ENCODE results near the gene B9D1. TPM values are rescaled to one million over a fixed set of nuclear protein-coding genes. Genes with fewer than 3 reads are reported as not detected.

B9D1 gene
- total RNA-seq, 2 donors from 2014 or later = 10.4 to 53.4 TPM

GRCh38 chr17:19383681-19384470 is 21.4 kb upstream of the B9D1 start:
- DNase-seq (peak in 1 of 4 donors; percentile 15), ATAC-seq (no peak)
- H3K4me1 ChIP-seq = peaks cover 9% of the 10 kb centered on the region
- whole genome bisulfite sequencing, 2 donors = 90 to 93% methylated on average over 6 of the region's 6 CpGs
- H3K4me3 ChIP-seq = no peak overlapping the region
- no peaks in the 10 kb centered on the region for H3K27me3 ChIP-seq
- no peak for TF ChIP-seq POLR2A (IDR thresholded peaks at IDR 0.05)
- TF ChIP-seq CTCF (IDR thresholded peaks at IDR 0.05) = no peak
- intact Hi-C loops (cut with DNase I) = no loop called here
- H3K36me3 ChIP-seq (replicated peaks in 1 of 2; ENCODE audit: insufficient read depth in 1 of 2, low read depth in 2 of 2) = peaks cover 0 to 13% of the 10 kb centered on the region in 2 donors
- H3K9me3 ChIP-seq = no peaks in the 10 kb centered on the region
- peak overlapping the region in 1 of 4 donors; percentile 14 for H3K27ac ChIP-seq

DNA sequence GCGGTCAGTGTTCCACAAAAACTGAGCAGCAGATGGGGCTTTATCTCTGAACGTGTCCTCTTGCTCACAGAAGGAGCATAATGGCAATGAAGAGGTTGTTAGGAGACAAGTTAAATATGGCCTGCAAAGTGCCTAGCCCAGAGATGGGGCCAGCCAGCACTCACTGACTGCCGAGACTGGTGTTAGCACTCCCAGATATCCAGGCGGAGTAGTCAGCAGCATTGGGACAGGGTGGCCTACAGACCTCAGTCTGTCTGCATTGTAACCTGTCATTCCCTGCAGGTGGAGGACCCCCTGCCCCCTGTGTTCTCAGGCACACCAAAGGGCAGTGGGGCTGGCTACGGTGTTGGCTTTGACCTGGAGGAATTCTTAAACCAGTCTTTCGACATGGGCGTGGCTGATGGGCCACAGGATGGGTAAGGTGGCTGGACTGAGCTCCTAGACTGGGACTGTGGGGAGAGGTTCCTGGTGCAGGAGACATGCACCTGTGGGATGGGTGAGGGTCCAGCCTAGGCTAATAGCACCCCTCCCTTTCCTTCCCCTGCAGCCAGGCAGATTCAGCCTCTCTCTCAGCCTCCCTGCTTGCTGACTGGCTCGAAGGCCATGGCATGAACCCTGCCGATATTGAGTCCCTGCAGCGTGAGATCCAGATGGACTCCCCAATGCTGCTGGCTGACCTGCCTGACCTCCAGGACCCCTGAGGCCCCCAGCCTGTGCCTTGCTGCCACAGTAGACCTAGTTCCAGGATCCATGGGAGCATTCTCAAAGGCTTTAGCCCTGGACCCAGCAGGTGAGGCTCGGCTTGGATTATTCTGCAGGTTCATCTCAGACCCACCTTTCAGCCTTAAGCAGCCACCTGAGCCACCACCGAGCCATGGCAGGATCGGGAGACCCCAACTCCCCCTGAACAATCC is 20.3 kb upstream of the B9D1 start:
- no peaks in the 10 kb centered on the region for H3K9me3 ChIP-seq
- DNase-seq = peak in 1 of 4 donors; percentile 7
- WGBS, 2 donors = 89 to 93% methylated on average over 6 to 13 of the region's 13 CpGs
- H3K4me1 ChIP-seq = peaks cover 10% of the 10 kb centered on the region
- ATAC-seq = no peak
- TF ChIP-seq POLR2A (IDR thresholded peaks at IDR 0.05) (no peak), CTCF (IDR thresholded peaks at IDR 0.05) (no peak)
- no peak overlapping the region for H3K4me3 ChIP-seq
- H3K27me3 ChIP-seq = no peaks in the 10 kb centered on the region
- H3K27ac ChIP-seq = no peak overlapping the region
- intact Hi-C loops (cut with DNase I) = no loop called here
- H3K36me3 ChIP-seq (replicated peaks in 1 of 2; ENCODE audit: insufficient read depth in 1 of 2, low read depth in 2 of 2) = peaks cover 0 to 13% of the 10 kb centered on the region in 2 donors

DNA sequence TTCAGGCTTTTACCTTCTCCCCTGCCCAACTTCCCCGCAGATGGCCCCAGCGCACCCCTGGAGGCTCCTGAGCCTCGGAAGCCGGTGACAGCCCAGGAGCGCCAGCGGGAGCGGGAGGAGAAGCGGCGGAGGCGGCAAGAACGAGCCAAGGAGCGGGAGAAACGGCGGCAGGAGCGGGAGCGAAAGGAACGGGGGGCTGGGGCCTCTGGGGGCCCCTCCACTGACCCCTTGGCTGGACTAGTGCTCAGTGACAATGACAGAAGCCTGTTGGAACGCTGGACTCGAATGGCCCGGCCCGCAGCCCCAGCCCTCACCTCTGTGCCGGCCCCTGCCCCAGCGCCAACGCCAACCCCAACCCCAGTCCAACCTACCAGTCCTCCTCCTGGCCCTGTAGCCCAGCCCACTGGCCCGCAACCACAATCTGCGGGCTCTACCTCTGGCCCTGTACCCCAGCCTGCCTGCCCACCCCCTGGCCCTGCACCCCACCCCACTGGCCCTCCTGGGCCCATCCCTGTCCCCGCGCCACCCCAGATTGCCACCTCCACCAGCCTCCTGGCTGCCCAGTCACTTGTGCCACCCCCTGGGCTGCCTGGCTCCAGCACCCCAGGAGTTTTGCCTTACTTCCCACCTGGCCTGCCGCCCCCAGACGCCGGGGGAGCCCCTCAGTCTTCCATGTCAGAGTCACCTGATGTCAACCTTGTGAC is 19.4 kb upstream of the B9D1 start:
- Histone ChIP-seq H3K27ac (no peak overlapping the region), H3K4me1 (peaks cover 15% of the 10 kb centered on the region), H3K27me3 (no peaks in the 10 kb centered on the region), H3K9me3 (no peaks in the 10 kb centered on the region), H3K36me3 (replicated peaks in 1 of 2; ENCODE audit: insufficient read depth in 1 of 2, low read depth in 2 of 2) (peaks cover 0 to 13% of the 10 kb centered on the region in 2 donors), H3K4me3 (no peak overlapping the region)
- ATAC-seq (no peak), DNase-seq (peak in 1 of 4 donors; percentile 8)
- TF ChIP-seq POLR2A (IDR thresholded peaks at IDR 0.05) (no peak), CTCF (IDR thresholded peaks at IDR 0.05) (no peak)
- 93 to 97% methylated on average over 21 to 26 of the region's 31 CpGs for WGBS, 2 donors
- intact Hi-C loops (cut with DNase I) = no loop called here

DNA sequence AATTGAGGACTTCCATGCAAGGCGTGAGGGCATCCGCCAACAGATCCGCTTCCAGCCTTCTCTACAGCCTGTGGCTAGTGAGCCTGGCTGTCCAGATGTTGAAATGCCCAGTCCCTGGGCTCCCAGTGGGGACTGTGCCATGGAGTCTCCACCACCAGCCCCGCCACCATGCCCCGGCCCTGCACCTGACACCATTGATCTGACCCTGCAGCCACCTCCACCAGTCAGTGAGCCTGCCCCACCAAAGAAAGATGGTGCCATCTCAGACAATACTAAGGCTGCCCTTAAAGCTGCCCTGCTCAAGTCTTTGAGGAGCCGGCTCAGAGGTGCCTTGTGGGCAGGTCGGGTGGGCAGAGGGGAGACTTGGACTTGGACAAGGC is 18.8 kb upstream of the B9D1 start:
- H3K9me3 ChIP-seq = no peaks in the 10 kb centered on the region
- no peaks in the 10 kb centered on the region for H3K27me3 ChIP-seq
- TF ChIP-seq CTCF (IDR thresholded peaks at IDR 0.05) (no peak), POLR2A (IDR thresholded peaks at IDR 0.05) (no peak)
- no peak for ATAC-seq
- H3K4me1 ChIP-seq = peaks cover 16% of the 10 kb centered on the region
- WGBS, 2 donors = 93% methylated on average over 2 to 7 of the region's 7 CpGs
- H3K36me3 ChIP-seq (replicated peaks in 1 of 2; ENCODE audit: insufficient read depth in 1 of 2, low read depth in 2 of 2) = peaks cover 0 to 13% of the 10 kb centered on the region in 2 donors
- DNase-seq = peak in 1 of 4 donors; percentile 9
- intact Hi-C loops (cut with DNase I) = no loop called here
- H3K4me3 ChIP-seq = no peak overlapping the region
- H3K27ac ChIP-seq = no peak overlapping the region
